ENCODE data around the gene CLCNKB.
"Not testable (repeated sequence)": the region's sequence is repeated elsewhere in the genome, so short reads cannot be mapped to it uniquely, and the experiment has no call there.

Gene CLCNKB

GRCh38 chr1:16033103-16033632, 10.4 kb upstream of the CLCNKB start:
- not testable (repeated sequence) for DNase-seq (ENCODE audit: low spot score)

GRCh38 chr1:16036461-16036860, 7.1 kb upstream of the CLCNKB start:
- DNase-seq (ENCODE audit: low spot score), result not testable (repeated sequence)

- DNase-seq (ENCODE audit: low spot score), result no peak
These were observed 5.0 kb upstream of the CLCNKB start for GRCh38 chr1:16038620-16038912.

- DNase-seq (ENCODE audit: low spot score), result not testable (repeated sequence)
These were observed 3.7 kb upstream of the CLCNKB start for GRCh38 chr1:16039871-16040270.

GRCh38 chr1:16041200-16041599, 2.4 kb upstream of the CLCNKB start:
- no peak for DNase-seq (ENCODE audit: low spot score)

GRCh38 chr1:16042096-16042495, 1.5 kb upstream of the CLCNKB start:
- no peak for DNase-seq (ENCODE audit: low spot score)

GRCh38 chr1:16042654-16043053, 928 bp upstream of the CLCNKB start:
- not testable (repeated sequence) for DNase-seq (ENCODE audit: low spot score)

- no peak for DNase-seq (ENCODE audit: low spot score)
These were observed 368 bp downstream of the CLCNKB start for GRCh38 chr1:16043950-16044349.

GRCh38 chr1:16046842-16047241, 3.3 kb downstream of the CLCNKB start:
- DNase-seq (ENCODE audit: low spot score), result no peak

GRCh38 chr1:16047791-16048475, 4.4 kb downstream of the CLCNKB start:
- no peak for DNase-seq (ENCODE audit: low spot score)

- no peak for DNase-seq (ENCODE audit: low spot score)
These were observed 5.1 kb downstream of the CLCNKB start for GRCh38 chr1:16048573-16049189.

GRCh38 chr1:16050328-16050727, 6.7 kb downstream of the CLCNKB start:
- DNase-seq (ENCODE audit: low spot score), result no peak

GRCh38 chr1:16051039-16051438, 7.5 kb downstream of the CLCNKB start:
- no peak for DNase-seq (ENCODE audit: low spot score)

GRCh38 chr1:16051949-16052348, 8.4 kb downstream of the CLCNKB start:
- not testable (repeated sequence) for DNase-seq (ENCODE audit: low spot score)

- DNase-seq (ENCODE audit: low spot score), result peak; percentile 8
These were observed 10.4 kb downstream of the CLCNKB start for GRCh38 chr1:16053781-16054502.

GRCh38 chr1:16054598-16055540, 11.3 kb downstream of the CLCNKB start:
- DNase-seq (ENCODE audit: low spot score), result no peak

GRCh38 chr1:16055613-16056520, 12.3 kb downstream of the CLCNKB start:
- peak; percentile 88 for DNase-seq (ENCODE audit: low spot score)

- not testable (repeated sequence) for DNase-seq (ENCODE audit: low spot score)
These were observed 12.9 kb downstream of the CLCNKB start for GRCh38 chr1:16056521-16056912.

- not testable (repeated sequence) for DNase-seq (ENCODE audit: low spot score)
These were observed 13.8 kb downstream of the CLCNKB start for GRCh38 chr1:16057314-16057915.

GRCh38 chr1:16058394-16059120, 15.0 kb downstream of the CLCNKB start:
- not testable (repeated sequence) for DNase-seq (ENCODE audit: low spot score)
